Mesenchymal stem cell (in vitro differentiated cells and primary cell): ENCODE measurements around the gene ITGA11.

Experiments
- DNase-seq: peaks from one replicate; pipeline ENCODE4 v3.0.0-alpha.2; 2013
- H2AFZ ChIP-seq: one replicate; pipeline ENCODE4 v1.6.1; 2013; ENCODE audit warnings: low read depth, mild to moderate bottlenecking, control low read depth, inconsistent platforms, low read length, moderate library complexity
- H2AK5ac ChIP-seq: 2 replicates; pipeline ENCODE4 v1.6.1; 2013; ENCODE audit warnings: low read length, moderate library complexity, mild to moderate bottlenecking, inconsistent platforms; ENCODE audit not compliant: severe bottlenecking
- H2BK120ac ChIP-seq: one replicate; pipeline ENCODE4 v1.6.1; 2013; ENCODE audit warnings: low read depth, mild to moderate bottlenecking, inconsistent platforms, low read length, moderate library complexity
- H2BK12ac ChIP-seq, 2 experiments: one replicate each; pipeline ENCODE4 v1.6.1; 2013; ENCODE audit warnings: inconsistent platforms in 2 of 2, low read length in 2 of 2, mild to moderate bottlenecking in 2 of 2, moderate library complexity in 2 of 2, control low read depth in 1 of 2
- H2BK15ac ChIP-seq: one replicate; pipeline ENCODE4 v1.6.1; 2013; ENCODE audit warnings: mild to moderate bottlenecking, low read depth, inconsistent platforms; ENCODE audit not compliant: poor library complexity, severe bottlenecking
- H2BK5ac ChIP-seq: 2 replicates; pipeline ENCODE4 v1.6.1; 2013; ENCODE audit warnings: low read depth, mild to moderate bottlenecking, low read length, control low read depth, inconsistent platforms; ENCODE audit not compliant: poor library complexity, severe bottlenecking
- H3K14ac ChIP-seq, 2 experiments: one replicate each; pipeline ENCODE4 v1.6.1; 2013; ENCODE audit warnings: inconsistent platforms in 2 of 2, low read length in 2 of 2, control low read depth in 1 of 2, mild to moderate bottlenecking in 1 of 2, moderate library complexity in 1 of 2
- H3K18ac ChIP-seq, 2 experiments: one replicate each; pipeline ENCODE4 v1.6.1; 2013; ENCODE audit warnings: inconsistent platforms in 2 of 2, low read length in 2 of 2, control low read depth in 1 of 2, low read depth in 1 of 2, mild to moderate bottlenecking in 1 of 2
- H3K23ac ChIP-seq, 2 experiments: one replicate each; pipeline ENCODE4 v1.6.1; 2013; ENCODE audit warnings: inconsistent platforms in 2 of 2, low read length in 2 of 2, mild to moderate bottlenecking in 2 of 2, moderate library complexity in 2 of 2, control low read depth in 1 of 2
- H3K27ac ChIP-seq: 2 replicates; pipeline ENCODE4 v1.5.1; 2013; ENCODE audit warnings: mild to moderate bottlenecking, moderate library complexity, low read length, control low read depth, inconsistent platforms; ENCODE audit not compliant: poor library complexity, severe bottlenecking
- H3K27me3 ChIP-seq, 2 experiments: 2 replicates each; pipeline versions ENCODE4 v1.6.1 to v1.7.0; 2013; ENCODE audit warnings: low read length in 2 of 2, mild to moderate bottlenecking in 2 of 2, moderate library complexity in 2 of 2, control low read depth in 1 of 2, inconsistent platforms in 1 of 2; ENCODE audit not compliant: control insufficient read depth in 1 of 2, insufficient read depth in 1 of 2
- H3K36me3 ChIP-seq, 2 experiments: 2 replicates each; pipeline versions ENCODE4 v1.6.1 to v1.7.0; 2013; ENCODE audit warnings: low read length in 2 of 2, control low read depth in 1 of 2, inconsistent platforms in 1 of 2, low read depth in 1 of 2, mild to moderate bottlenecking in 1 of 2; ENCODE audit not compliant: insufficient read depth in 2 of 2, control insufficient read depth in 1 of 2
- H3K4ac ChIP-seq, 2 experiments: one replicate each; pipeline ENCODE4 v1.6.1; 2013; ENCODE audit warnings: inconsistent platforms in 2 of 2, low read length in 2 of 2, mild to moderate bottlenecking in 2 of 2, moderate library complexity in 2 of 2, control low read depth in 1 of 2, low read depth in 1 of 2
- H3K4me1 ChIP-seq: 2 replicates; pipeline ENCODE4 v1.6.1; 2013; ENCODE audit warnings: low read depth, low read length, control low read depth; ENCODE audit not compliant: control insufficient read depth, insufficient read depth
- H3K4me2 ChIP-seq: 2 replicates; pipeline ENCODE4 v1.6.1; 2013; ENCODE audit warnings: low read length, mild to moderate bottlenecking, inconsistent platforms; ENCODE audit not compliant: poor library complexity, severe bottlenecking
- H3K4me3 ChIP-seq, 2 experiments: 2 replicates each; pipeline versions ENCODE4 v1.5.1 to v1.7.0; 2013; ENCODE audit warnings: low read length in 2 of 2, mild to moderate bottlenecking in 2 of 2, control low read depth in 1 of 2, low read depth in 1 of 2; ENCODE audit not compliant: insufficient read depth in 1 of 2
- H3K79me1 ChIP-seq: replicated peaks from 2 replicates; pipeline ENCODE4 v1.6.1; 2013; ENCODE audit warnings: mild to moderate bottlenecking, control low read depth, low read length, inconsistent platforms; ENCODE audit not compliant: poor library complexity, severe bottlenecking
- H3K9ac ChIP-seq: 2 replicates; pipeline ENCODE4 v1.7.0; 2013; ENCODE audit warnings: mild to moderate bottlenecking, low read length, moderate library complexity
- H3K9me3 ChIP-seq: 2 replicates; pipeline ENCODE4 v1.7.0; 2013; ENCODE audit warnings: mild to moderate bottlenecking, low read length; ENCODE audit not compliant: control insufficient read depth
- H4K8ac ChIP-seq: one replicate; pipeline ENCODE4 v1.6.1; 2013; ENCODE audit warnings: inconsistent platforms, mild to moderate bottlenecking, low read length, moderate library complexity
- H4K91ac ChIP-seq: one replicate; pipeline ENCODE4 v1.6.1; 2013; ENCODE audit warnings: mild to moderate bottlenecking, low read length, inconsistent platforms
- WGBS: methylation state at CpG from one replicate; pipeline ENCODE4 v1.1.7; 2013; ENCODE audit warnings: mixed read lengths; 5-methylcytosine and 5-hydroxymethylcytosine counted together

The ITGA11 gene

DNA sequence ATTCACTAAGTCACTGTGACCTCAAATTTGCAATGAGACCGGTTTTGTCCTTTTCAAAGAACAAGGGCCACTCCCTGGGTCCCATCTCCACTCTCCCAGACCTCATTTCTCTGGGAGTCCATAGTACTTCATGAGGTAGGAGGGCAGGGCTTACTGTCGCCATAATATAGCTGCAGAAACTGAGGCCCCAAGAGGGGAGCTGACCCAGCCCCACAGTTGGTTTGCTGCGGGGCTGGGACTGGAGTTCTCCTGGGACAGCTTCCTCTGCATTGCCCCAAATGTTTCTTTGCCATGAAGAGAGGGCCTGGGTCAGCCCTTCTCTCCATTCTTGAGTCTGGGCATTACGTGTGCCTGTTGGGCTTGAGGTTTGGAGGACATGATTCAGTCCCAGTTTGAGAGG lies 60.1 kb downstream of the ITGA11 start:
- peaks cover 43% of the 10 kb centered on the region for H3K79me1 ChIP-seq
- no peak for DNase-seq
- H4K91ac ChIP-seq = peak overlapping the region; percentile 7
- no peak overlapping the region for H3K14ac ChIP-seq
- peak overlapping the region in 1 of 2 experiments; percentile 37 for H3K18ac ChIP-seq
- H4K8ac ChIP-seq = no peak overlapping the region
- peaks cover 0 to 82% of the 10 kb centered on the region in 2 experiments for H3K36me3 ChIP-seq
- no peak overlapping the region for H3K4me3 ChIP-seq
- H3K23ac ChIP-seq = no peak overlapping the region
- no peak overlapping the region for H3K4me2 ChIP-seq
- H2BK120ac ChIP-seq = no peak overlapping the region
- no peaks in the 10 kb centered on the region for H3K9me3 ChIP-seq
- H3K4me1 ChIP-seq = peaks cover 17% of the 10 kb centered on the region
- no peaks in the 10 kb centered on the region for H3K27me3 ChIP-seq
- H3K9ac ChIP-seq = no peak overlapping the region
- no peak overlapping the region for H2BK5ac ChIP-seq
- H2BK12ac ChIP-seq = peak overlapping the region in 1 of 2 experiments; percentile 76
- no peak overlapping the region for H2AFZ ChIP-seq
- WGBS = 99% methylated on average over 3 of the region's 4 CpGs
- no peak overlapping the region for H3K27ac ChIP-seq
- H2BK15ac ChIP-seq = no peak overlapping the region
- no peak overlapping the region for H3K4ac ChIP-seq
- no peak overlapping the region for H2AK5ac ChIP-seq

DNA sequence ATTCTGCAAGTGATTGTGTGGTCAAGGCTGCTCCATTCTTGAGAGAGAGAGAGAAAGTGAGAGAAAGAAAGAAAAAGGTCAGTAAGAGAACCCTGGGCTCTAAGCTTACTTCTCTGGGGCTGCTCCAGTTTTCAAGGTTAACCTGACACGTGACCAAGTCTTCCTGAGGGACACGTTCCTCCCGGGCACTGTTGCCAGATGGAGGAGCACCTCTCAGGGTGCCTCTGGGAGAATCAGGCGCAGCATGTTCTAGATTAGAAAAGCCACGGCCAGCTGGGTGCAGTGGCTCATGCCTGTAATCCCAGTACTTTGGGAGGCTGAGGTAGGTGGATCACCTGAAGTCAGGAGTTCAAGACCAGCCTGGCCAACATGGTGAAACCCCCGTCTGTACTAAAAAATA lies 60.8 kb downstream of the ITGA11 start:
- H3K14ac ChIP-seq = no peak overlapping the region
- no peak overlapping the region for H2BK12ac ChIP-seq
- H3K18ac ChIP-seq = no peak overlapping the region
- H2BK15ac ChIP-seq = no peak overlapping the region
- H4K91ac ChIP-seq = no peak overlapping the region
- no peak overlapping the region for H3K4ac ChIP-seq
- no peak overlapping the region for H2BK5ac ChIP-seq
- peak overlapping the region; percentile 72 for H4K8ac ChIP-seq
- H3K9me3 ChIP-seq = no peaks in the 10 kb centered on the region
- H3K4me2 ChIP-seq = no peak overlapping the region
- 96% methylated on average over 6 of the region's 6 CpGs for WGBS
- H3K79me1 ChIP-seq = peaks cover 40% of the 10 kb centered on the region
- no peak overlapping the region for H3K27ac ChIP-seq
- H3K36me3 ChIP-seq = peaks cover 0 to 82% of the 10 kb centered on the region in 2 experiments
- no peak for DNase-seq
- peaks cover 20% of the 10 kb centered on the region for H3K4me1 ChIP-seq
- no peak overlapping the region for H3K23ac ChIP-seq
- no peaks in the 10 kb centered on the region for H3K27me3 ChIP-seq
- no peak overlapping the region for H2BK120ac ChIP-seq
- no peak overlapping the region for H2AK5ac ChIP-seq
- H3K9ac ChIP-seq = no peak overlapping the region
- H2AFZ ChIP-seq = no peak overlapping the region
- no peak overlapping the region for H3K4me3 ChIP-seq

DNA sequence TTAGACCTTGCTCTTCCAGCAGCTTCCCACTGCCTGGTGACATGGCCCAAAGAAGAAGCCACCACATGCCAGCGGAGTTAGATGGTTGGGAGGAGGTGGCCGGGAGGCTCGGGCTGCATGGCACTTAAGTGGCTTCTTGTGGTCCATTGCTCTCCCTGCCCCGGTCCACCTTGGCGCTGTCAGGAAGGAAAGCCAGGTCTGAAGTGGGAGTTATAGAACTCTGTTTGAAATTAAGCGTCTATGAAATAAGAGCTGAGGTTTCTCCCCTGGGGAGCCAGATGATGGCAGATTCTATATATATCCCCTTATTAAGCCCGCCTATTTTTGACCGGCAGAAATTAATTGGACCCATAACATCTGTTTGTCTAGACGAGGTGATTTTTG lies 61.2 kb downstream of the ITGA11 start:
- WGBS = 96% methylated on average over 9 of the region's 9 CpGs
- H4K91ac ChIP-seq = no peak overlapping the region
- H2BK12ac ChIP-seq = no peak overlapping the region
- no peak overlapping the region for H3K23ac ChIP-seq
- DNase-seq = no peak
- H2BK5ac ChIP-seq = no peak overlapping the region
- peaks cover 23% of the 10 kb centered on the region for H3K4me1 ChIP-seq
- no peak overlapping the region for H3K4me2 ChIP-seq
- peaks cover 36% of the 10 kb centered on the region for H3K79me1 ChIP-seq
- H3K27ac ChIP-seq = no peak overlapping the region
- H3K36me3 ChIP-seq = peaks cover 0 to 84% of the 10 kb centered on the region in 2 experiments
- H3K4ac ChIP-seq = no peak overlapping the region
- H3K4me3 ChIP-seq = no peak overlapping the region
- no peak overlapping the region for H2BK15ac ChIP-seq
- H2AFZ ChIP-seq = no peak overlapping the region
- H3K9me3 ChIP-seq = no peaks in the 10 kb centered on the region
- no peak overlapping the region for H4K8ac ChIP-seq
- H2AK5ac ChIP-seq = no peak overlapping the region
- H3K9ac ChIP-seq = no peak overlapping the region
- no peak overlapping the region for H2BK120ac ChIP-seq
- no peak overlapping the region for H3K18ac ChIP-seq
- no peaks in the 10 kb centered on the region for H3K27me3 ChIP-seq
- no peak overlapping the region for H3K14ac ChIP-seq

DNA sequence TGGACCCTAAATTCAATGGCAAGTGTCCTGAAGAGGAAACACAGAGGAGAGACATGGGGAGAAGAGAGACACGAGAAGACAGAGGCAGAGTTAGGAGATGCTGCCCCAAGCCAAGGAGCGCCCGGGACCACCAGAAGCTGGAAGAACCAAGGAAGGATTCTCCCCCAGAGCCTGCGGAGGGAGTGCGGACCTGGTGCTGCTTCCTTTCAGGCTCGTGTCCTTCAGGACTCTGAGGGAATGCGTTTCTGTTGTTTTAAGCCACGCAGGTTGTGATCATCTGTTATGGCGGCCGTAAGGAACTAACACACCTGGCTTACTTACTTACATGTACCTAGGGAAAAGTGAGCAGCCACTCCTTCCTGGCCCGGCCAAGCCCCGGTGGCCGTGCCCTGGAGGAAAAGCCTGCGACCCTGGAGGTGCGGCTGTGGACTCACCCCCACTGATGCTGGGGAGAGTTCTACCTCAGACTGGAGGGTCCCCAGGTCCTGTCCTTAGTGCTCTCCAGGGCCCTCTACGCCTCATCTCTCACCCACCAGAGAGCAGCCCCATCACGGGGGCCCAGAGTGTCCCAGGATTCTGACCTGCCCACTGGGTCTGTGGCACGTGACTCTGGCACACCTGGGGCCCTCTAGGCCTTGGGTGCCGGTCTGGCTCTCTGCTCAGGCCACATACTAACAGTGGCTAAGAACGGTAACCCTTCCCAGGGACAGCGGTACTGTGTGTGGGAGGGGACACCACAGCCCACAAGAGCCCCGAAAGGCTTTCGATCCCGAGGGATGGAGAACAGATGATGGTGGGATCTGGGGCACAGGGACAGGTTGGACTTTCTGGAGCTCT lies 61.8 kb downstream of the ITGA11 start:
- WGBS = 97% methylated on average over 24 of the region's 24 CpGs
- no peak overlapping the region for H2AFZ ChIP-seq
- H2BK12ac ChIP-seq = no peak overlapping the region
- H3K4ac ChIP-seq = no peak overlapping the region
- no peak for DNase-seq
- H3K4me1 ChIP-seq = peaks cover 28% of the 10 kb centered on the region
- H2BK120ac ChIP-seq = no peak overlapping the region
- H3K14ac ChIP-seq = no peak overlapping the region
- H3K27me3 ChIP-seq = no peaks in the 10 kb centered on the region
- H3K4me2 ChIP-seq = no peak overlapping the region
- H3K4me3 ChIP-seq = no peak overlapping the region
- H2AK5ac ChIP-seq = no peak overlapping the region
- H3K9me3 ChIP-seq = no peaks in the 10 kb centered on the region
- no peak overlapping the region for H3K27ac ChIP-seq
- H3K18ac ChIP-seq = no peak overlapping the region
- no peak overlapping the region for H3K9ac ChIP-seq
- H2BK15ac ChIP-seq = no peak overlapping the region
- H3K36me3 ChIP-seq = peaks cover 0 to 86% of the 10 kb centered on the region in 2 experiments
- no peak overlapping the region for H2BK5ac ChIP-seq
- no peak overlapping the region for H4K8ac ChIP-seq
- H3K23ac ChIP-seq = no peak overlapping the region
- no peak overlapping the region for H4K91ac ChIP-seq
- H3K79me1 ChIP-seq = peaks cover 33% of the 10 kb centered on the region
